Activated CD8-positive, alpha-beta T cell treated with anti-CD3 and anti-CD28 coated beads for 36 hours (primary cell): ENCODE measurements around the gene COA3. TPM values are rescaled to one million over a fixed set of nuclear protein-coding genes. Genes with fewer than 3 reads are reported as not detected.

Experiments
- ATAC-seq: fragments of 200-7000 bp; cut with Tn5 transposase; one replicate; pipeline ENCODE4 v1.10.0; 2021; ENCODE audit warnings: mild to moderate bottlenecking, moderate library complexity
- CTCF ChIA-PET: fragments of 350-600 bp; sonication (Branson Sonifier 250); formaldehyde crosslinking; loops from one replicate; lab custom pipeline; 2021; ENCODE audit warnings: antibody characterized with exemption; lab: Charles Lee
- POLR2A ChIA-PET: fragments of 350-600 bp; sonication (Branson Sonifier 250); formaldehyde crosslinking; loops from one replicate; lab custom pipeline; 2021; ENCODE audit warnings: antibody characterized with exemption; lab: Charles Lee
- DNase-seq: peaks from one replicate; pipeline ENCODE4 v3.0.0-alpha.2; 2020
- H3K27ac Mint-ChIP-seq: one replicate; pipeline ENCODE4 v1.8.0; 2021; ENCODE audit warnings: mild to moderate bottlenecking, mixed read lengths
- H3K27me3 Mint-ChIP-seq: one replicate; pipeline ENCODE4 v1.8.0; 2021; ENCODE audit warnings: mixed read lengths
- H3K36me3 Mint-ChIP-seq: one replicate; pipeline ENCODE4 v1.8.0; 2021; ENCODE audit warnings: low read depth, mixed read lengths
- H3K4me1 Mint-ChIP-seq: one replicate; pipeline ENCODE4 v1.8.0; 2021; ENCODE audit warnings: low read depth, mixed read lengths
- H3K4me3 Mint-ChIP-seq: one replicate; pipeline ENCODE4 v1.8.0; 2021; ENCODE audit warnings: mild to moderate bottlenecking, moderate library complexity, mixed read lengths
- H3K9me3 Mint-ChIP-seq: one replicate; pipeline ENCODE4 v1.8.0; 2021; ENCODE audit warnings: mixed read lengths
- intact Hi-C: fragments of 100-400 bp; cut with micrococcal nuclease; formaldehyde crosslinking; loops from one replicate; pipeline ENCODE4 v1.10.0; 2022
- total RNA-seq, 2 experiments: library from RNA; stranded (reverse); gene quantifications; one replicate each; pipeline ENCODE4 v1.2.3, GENCODE V29; 2021
- TF ChIP-seq, protein P1 (sequence below): fragments of 200-600 bp; IDR thresholded peaks from one replicate; pipeline ENCODE4 v1.8.0; 2022; ENCODE audit warnings: antibody characterized with exemption, mild to moderate bottlenecking

The COA3 gene
- total RNA-seq, 2 experiments from 2014 or later = 24.9 to 27.9 TPM

DNA sequence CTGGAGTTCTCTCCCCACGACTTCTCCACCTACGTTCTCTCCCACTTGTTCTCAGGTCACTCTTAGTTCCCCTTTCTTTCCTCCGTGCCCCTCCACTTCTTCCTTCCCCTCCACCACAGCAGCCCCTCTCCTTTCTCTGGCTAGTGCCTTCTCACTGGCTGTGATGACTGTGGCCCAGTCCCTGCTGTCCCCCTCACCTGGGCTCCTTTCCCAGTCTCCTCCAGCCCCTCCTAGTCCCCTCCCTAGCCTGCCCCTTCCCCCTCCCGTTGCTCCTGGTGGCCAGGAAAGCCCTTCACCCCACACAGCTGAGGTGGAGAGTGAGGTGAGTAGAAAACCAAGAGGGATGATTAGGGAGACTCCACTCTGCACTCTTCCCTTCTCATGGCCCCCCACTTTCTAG is 3.4 kb downstream of the COA3 start:
- CTCF ChIA-PET = interaction anchor here (1.1 kb wide), 1 partner anchor 25 kb away, joined by 3 read pairs; no protein-coding TSS in a partner anchor
- POLR2A ChIA-PET = interaction anchor here (1.5 kb wide), 1 partner anchor 13 kb away, joined by 5 read pairs; no protein-coding TSS in a partner anchor
- Mint-ChIP-seq H3K27ac (no peak overlapping the region), H3K9me3 (peaks cover 2% of the 10 kb centered on the region), H3K4me1 (peaks cover 16% of the 10 kb centered on the region), H3K27me3 (no peaks in the 10 kb centered on the region), H3K4me3 (no peak overlapping the region), H3K36me3 (peaks cover 10% of the 10 kb centered on the region)
- intact Hi-C loops = no loop called here
- DNase-seq = no peak
- ATAC-seq = no peak
- TF ChIP-seq, protein P1, sequence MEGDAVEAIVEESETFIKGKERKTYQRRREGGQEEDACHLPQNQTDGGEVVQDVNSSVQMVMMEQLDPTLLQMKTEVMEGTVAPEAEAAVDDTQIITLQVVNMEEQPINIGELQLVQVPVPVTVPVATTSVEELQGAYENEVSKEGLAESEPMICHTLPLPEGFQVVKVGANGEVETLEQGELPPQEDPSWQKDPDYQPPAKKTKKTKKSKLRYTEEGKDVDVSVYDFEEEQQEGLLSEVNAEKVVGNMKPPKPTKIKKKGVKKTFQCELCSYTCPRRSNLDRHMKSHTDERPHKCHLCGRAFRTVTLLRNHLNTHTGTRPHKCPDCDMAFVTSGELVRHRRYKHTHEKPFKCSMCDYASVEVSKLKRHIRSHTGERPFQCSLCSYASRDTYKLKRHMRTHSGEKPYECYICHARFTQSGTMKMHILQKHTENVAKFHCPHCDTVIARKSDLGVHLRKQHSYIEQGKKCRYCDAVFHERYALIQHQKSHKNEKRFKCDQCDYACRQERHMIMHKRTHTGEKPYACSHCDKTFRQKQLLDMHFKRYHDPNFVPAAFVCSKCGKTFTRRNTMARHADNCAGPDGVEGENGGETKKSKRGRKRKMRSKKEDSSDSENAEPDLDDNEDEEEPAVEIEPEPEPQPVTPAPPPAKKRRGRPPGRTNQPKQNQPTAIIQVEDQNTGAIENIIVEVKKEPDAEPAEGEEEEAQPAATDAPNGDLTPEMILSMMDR = no peak

DNA sequence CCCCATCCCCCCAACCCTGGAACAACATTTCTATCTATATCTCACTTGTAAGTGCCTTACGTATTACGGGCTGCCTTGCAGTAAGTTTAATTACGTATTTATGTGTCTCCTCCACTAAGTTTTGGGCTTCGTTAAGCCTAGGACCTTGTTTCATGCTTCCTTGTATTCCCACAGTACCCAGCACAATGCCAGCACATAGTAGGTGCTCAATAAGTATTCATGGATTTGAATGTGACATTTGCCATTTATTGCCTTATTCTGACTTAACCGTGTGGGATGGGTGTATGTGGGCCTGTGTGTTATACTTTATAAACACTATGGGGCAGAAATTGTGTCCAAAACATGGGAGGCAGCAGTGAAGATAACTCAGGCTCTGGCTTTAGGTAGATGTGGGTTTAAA is 6.0 kb downstream of the COA3 start:
- H3K4me3 Mint-ChIP-seq = no peak overlapping the region
- DNase-seq (no peak), ATAC-seq (no peak)
- H3K9me3 Mint-ChIP-seq = no peaks in the 10 kb centered on the region
- H3K36me3 Mint-ChIP-seq = peaks cover 6% of the 10 kb centered on the region
- POLR2A ChIA-PET = interaction anchor here (1.2 to 1.3 kb wide), 2 partner anchors 20 to 33 kb away, joined by 3 to 4 read pairs; partner anchors contain the start of gene VPS25
- H3K4me1 Mint-ChIP-seq = peaks cover 9% of the 10 kb centered on the region
- TF ChIP-seq, protein P1 = no peak
- intact Hi-C loops = no loop called here
- peaks cover 9% of the 10 kb centered on the region for H3K27me3 Mint-ChIP-seq
- H3K27ac Mint-ChIP-seq = no peak overlapping the region
- CTCF ChIA-PET = interaction anchor here (0.7 to 1.1 kb wide), 2 partner anchors 28 to 29 kb away, joined by 3 to 4 read pairs; no protein-coding TSS in a partner anchor

DNA sequence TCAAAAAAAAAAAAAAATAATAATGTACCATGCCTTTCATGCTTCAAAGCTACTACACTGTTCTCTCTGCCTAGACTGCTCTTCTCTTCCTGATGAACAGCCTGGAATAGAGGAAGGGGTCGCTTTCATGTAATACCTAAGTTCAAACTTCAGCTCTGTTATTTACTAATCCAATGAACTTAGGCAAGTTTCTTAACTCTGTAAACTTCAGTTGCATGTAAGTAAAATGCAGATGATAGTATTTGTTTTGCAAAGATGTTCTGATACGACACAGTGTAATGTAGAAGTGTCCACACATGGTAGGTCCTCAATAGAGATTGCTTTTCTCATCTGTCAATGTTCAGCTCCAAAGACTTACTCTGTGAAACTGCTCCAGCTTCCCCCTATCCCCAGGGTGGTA is 6.6 kb downstream of the COA3 start:
- TF ChIP-seq, protein P1 = no peak

DNA sequence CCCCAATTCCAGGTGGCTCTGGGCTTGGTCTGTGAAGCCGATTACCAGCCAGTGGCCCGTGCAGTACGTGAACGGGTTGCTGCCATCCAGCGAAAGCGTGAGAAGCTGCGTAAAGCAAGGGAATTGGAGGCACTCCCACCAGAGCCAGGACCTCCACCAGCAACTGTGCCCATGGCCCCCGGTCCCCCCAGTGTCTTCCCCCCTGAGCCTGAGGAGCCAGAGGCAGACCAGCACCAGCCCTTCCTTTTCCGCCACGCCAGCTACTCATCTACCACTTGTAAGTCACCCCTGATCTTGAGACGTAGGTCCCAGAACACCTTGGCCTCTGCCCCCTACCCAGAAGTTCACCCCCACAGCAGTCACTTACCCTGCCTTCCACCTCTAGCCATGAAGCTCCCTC is 11.2 kb downstream of the COA3 start:
- Mint-ChIP-seq H3K9me3 (no peaks in the 10 kb centered on the region), H3K27ac (no peak overlapping the region), H3K4me1 (peaks cover 15% of the 10 kb centered on the region), H3K4me3 (no peak overlapping the region), H3K36me3 (no peaks in the 10 kb centered on the region), H3K27me3 (peaks cover 50% of the 10 kb centered on the region)
- TF ChIP-seq, protein P1 = no peak
- intact Hi-C loops = no loop called here
- POLR2A ChIA-PET = interaction anchor here (1.0 kb wide), 2 partner anchors 13 to 17 kb away, joined by 3 to 4 read pairs; no protein-coding TSS in a partner anchor
- CTCF ChIA-PET = no interaction called here
- ATAC-seq (no peak), DNase-seq (no peak)

More for the DNA sequence above, 6.6 kb downstream of the COA3 start:
- Mint-ChIP-seq H3K4me1 (peaks cover 5% of the 10 kb centered on the region), H3K4me3 (no peak overlapping the region), H3K27me3 (peaks cover 12% of the 10 kb centered on the region), H3K27ac (no peak overlapping the region), H3K9me3 (no peaks in the 10 kb centered on the region), H3K36me3 (peaks cover 6% of the 10 kb centered on the region)
- ChIA-PET CTCF (interaction anchor here (0.7 to 1.1 kb wide), 2 partner anchors 28 kb away, joined by 3 to 4 read pairs; no protein-coding TSS in a partner anchor), POLR2A (interaction anchor here (0.6 to 1.2 kb wide), 2 partner anchors 19 to 228 kb away, joined by 3 read pairs; partner anchors contain the start of gene VPS25)
- ATAC-seq (no peak), DNase-seq (no peak)
- intact Hi-C loops = no loop called here

DNA sequence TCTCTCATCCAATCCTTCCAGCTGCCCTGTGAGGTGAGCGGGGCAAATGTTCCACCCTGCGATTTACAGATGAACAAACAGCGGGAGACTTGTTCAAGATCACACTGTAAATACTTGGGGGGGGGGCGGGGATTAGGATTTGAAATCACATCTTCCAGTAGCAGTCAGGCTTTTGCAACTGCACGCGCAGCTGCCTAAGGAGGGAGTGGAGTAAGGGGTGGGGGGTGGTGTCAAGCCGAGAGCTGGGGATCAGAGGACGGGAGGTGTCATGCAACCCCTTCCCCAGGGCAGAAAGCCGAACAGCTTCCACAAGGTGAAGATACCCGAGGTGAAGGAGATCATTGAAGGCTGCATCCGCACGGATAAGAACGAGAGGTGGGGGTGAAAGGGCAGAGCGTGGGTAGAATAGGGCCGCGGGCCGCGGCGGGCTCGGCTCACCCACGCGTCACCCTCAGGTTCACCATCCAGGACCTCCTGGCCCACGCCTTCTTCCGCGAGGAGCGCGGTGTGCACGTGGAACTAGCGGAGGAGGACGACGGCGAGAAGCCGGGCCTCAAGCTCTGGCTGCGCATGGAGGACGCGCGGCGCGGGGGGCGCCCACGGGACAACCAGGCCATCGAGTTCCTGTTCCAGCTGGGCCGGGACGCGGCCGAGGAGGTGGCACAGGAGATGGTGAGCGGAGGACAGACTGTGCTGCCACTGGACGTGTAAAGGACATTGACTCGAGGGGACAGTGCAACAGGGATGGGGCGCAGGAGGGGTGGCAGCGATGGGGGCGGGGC is 13.5 kb downstream of the COA3 start:
- TF ChIP-seq, protein P1 = no peak
- H3K27ac Mint-ChIP-seq = no peak overlapping the region
- ChIA-PET POLR2A (interaction anchor here (1.0 to 4.5 kb wide), 2 partner anchors 11 to 33 kb away, joined by 3 to 22 read pairs; partner anchors contain the start of gene VPS25), CTCF (no interaction called here)
- H3K36me3 Mint-ChIP-seq = no peaks in the 10 kb centered on the region
- intact Hi-C loops = no loop called here
- peaks cover 19% of the 10 kb centered on the region for H3K4me1 Mint-ChIP-seq
- DNase-seq (no peak), ATAC-seq (no peak)
- H3K9me3 Mint-ChIP-seq = no peaks in the 10 kb centered on the region
- H3K27me3 Mint-ChIP-seq = peaks cover 63% of the 10 kb centered on the region
- H3K4me3 Mint-ChIP-seq = no peak overlapping the region
